HEK293T (cell line): Measurements from ENCODE around the gene PPM1H.

Experiments
- ELF4 ChIP-seq: fragments of 450-650 bp; IDR thresholded peaks from 2 replicates; pipeline ENCODE4 v1.6.1; 2017; ENCODE audit warnings: antibody characterized with exemption
- FOXA1 ChIP-seq: fragments of 450-650 bp; IDR thresholded peaks from 2 replicates; pipeline ENCODE4 v1.6.1; 2016; ENCODE audit warnings: mild to moderate bottlenecking
- FOXK2 ChIP-seq: fragments of 450-650 bp; IDR thresholded peaks from 2 replicates; pipeline ENCODE4 v1.6.1; 2016; ENCODE audit warnings: mild to moderate bottlenecking
- FOXM1 ChIP-seq: fragments of 450-650 bp; IDR thresholded peaks from 2 replicates; pipeline ENCODE4 v1.6.1; 2017; ENCODE audit warnings: mild to moderate bottlenecking, borderline replicate concordance
- LEF1 ChIP-seq: fragments of 450-650 bp; IDR thresholded peaks from 2 replicates; pipeline ENCODE4 v1.6.1; 2017; ENCODE audit warnings: mild to moderate bottlenecking, borderline replicate concordance
- SUZ12 ChIP-seq: fragments of 450-650 bp; IDR thresholded peaks from 2 replicates; pipeline ENCODE4 v1.6.1; 2016; ENCODE audit warnings: mild to moderate bottlenecking
- TARDBP ChIP-seq: fragments of 450-650 bp; IDR thresholded peaks from 2 replicates; pipeline ENCODE4 v1.6.1; 2016
- ZNF384 ChIP-seq: fragments of 450-650 bp; IDR thresholded peaks from 2 replicates; pipeline ENCODE4 v1.6.1; 2016

- TF ChIP-seq SUZ12 (no peak), FOXM1 (no peak), ZNF384 (no peak), TARDBP (no peak), FOXK2 (no peak), FOXA1 (no peak), LEF1 (no peak), ELF4 (no peak)
Measured at GRCh38 chr12:62808166-62808879, 126.6 kb downstream of the PPM1H start.
